ENCODE measurements around the gene ESYT1.
A peak's percentile ranks its signal among the peaks of the same experiment; 100 is the strongest.

Gene ESYT1

DNA sequence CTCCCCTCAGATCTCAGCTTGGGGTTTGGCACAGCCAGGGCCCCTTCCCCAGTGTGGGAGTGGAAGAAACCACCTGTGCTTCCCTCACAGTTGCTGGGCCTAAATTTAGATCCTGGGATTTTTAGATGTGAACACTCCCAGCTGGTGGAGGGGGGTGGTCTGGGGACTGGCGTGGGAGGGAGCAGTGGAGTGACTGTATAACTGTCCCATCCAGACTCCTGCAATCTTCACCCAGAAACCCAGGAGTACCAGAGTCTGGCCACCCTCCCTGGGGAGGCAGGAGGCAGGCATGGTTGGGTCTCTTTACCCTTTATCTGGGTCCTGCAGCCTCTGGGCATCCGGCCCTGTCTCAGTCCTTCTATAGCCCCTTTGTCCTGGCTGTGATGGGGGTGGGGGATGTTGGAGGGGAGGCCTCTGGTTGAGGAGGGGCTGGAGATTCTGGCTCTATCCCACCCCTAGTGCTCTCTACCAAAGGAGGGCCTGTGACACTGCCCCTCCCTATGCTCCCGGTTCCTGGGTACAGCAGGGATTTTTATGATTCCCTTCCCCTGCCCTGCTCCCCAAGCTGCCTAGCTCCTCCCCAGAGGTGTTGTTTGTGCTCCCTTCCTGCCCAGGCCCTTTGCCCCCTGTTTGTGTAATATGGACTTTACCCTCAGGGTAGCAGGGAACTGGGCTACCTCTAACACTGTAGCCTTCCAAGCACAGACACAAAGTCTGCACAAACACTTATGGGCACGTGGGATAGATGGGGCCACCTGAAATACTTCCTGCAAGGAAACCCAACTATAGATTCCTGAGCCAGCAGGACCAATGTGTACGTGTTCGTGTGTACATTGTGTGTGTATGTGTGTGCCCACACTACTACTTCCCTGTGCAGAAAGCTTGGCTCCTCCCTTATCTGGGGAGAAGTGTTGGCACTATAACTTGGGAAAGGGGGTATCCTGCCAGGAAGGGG lies 46.4 kb upstream of the ESYT1 start:
- TF ChIP-seq, protein P1, sequence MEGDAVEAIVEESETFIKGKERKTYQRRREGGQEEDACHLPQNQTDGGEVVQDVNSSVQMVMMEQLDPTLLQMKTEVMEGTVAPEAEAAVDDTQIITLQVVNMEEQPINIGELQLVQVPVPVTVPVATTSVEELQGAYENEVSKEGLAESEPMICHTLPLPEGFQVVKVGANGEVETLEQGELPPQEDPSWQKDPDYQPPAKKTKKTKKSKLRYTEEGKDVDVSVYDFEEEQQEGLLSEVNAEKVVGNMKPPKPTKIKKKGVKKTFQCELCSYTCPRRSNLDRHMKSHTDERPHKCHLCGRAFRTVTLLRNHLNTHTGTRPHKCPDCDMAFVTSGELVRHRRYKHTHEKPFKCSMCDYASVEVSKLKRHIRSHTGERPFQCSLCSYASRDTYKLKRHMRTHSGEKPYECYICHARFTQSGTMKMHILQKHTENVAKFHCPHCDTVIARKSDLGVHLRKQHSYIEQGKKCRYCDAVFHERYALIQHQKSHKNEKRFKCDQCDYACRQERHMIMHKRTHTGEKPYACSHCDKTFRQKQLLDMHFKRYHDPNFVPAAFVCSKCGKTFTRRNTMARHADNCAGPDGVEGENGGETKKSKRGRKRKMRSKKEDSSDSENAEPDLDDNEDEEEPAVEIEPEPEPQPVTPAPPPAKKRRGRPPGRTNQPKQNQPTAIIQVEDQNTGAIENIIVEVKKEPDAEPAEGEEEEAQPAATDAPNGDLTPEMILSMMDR (conservative IDR thresholded peaks at IDR 0.05; ENCODE audit: low read depth, low read length), result no peak
- no peak for DNase-seq (ENCODE audit: low read depth)
- H3K4me3 ChIP-seq (ENCODE audit: low read depth, low read length), result no peak overlapping the region

DNA sequence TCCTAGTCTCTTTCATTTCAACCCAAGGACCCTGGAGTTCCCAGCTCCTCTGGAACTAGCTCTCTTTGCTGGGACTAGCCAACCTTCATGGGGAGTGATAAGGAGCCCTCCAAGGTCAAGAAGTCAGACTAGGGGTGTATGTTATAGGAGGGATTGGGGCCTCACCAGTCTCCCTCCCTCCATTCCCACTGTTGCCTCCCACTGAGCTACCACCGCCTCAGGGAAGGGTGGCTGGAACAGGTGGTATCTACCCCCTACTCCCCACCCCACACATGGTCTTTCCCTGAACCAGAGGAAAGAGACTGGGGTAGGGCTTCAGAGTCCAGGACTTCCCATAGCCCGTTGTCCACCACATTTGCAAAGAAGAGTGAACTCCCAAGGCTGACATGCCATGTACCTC lies 45.7 kb upstream of the ESYT1 start:
- no peak overlapping the region for H3K4me3 ChIP-seq (ENCODE audit: low read depth, low read length)
- TF ChIP-seq, protein P1 (conservative IDR thresholded peaks at IDR 0.05; ENCODE audit: low read depth, low read length), result no peak
- DNase-seq (ENCODE audit: low read depth), result no peak

DNA sequence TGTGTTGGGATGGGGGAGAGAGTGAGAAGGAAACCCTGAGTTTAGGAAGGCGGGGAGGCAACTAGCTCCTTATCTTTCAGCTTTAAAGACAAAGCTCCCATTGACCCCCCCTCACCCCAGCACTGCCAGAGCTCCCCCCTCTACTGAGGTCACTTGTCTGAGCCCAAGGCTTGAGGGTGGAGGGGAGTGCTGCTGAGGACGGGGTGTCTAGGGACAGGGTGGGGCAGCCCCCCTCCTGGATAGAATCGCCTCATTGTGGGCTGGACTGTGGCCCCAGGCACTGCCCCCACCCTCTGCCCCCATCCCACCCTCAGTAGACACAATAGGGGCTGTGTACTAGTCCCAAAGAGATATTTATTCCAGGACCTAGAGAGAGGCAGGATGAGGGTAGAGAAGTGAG lies 45.1 kb upstream of the ESYT1 start:
- H3K4me3 ChIP-seq (ENCODE audit: low read depth, low read length), result no peak overlapping the region
- TF ChIP-seq, protein P1 (conservative IDR thresholded peaks at IDR 0.05; ENCODE audit: low read depth, low read length), result no peak
- DNase-seq (ENCODE audit: low read depth), result no peak

DNA sequence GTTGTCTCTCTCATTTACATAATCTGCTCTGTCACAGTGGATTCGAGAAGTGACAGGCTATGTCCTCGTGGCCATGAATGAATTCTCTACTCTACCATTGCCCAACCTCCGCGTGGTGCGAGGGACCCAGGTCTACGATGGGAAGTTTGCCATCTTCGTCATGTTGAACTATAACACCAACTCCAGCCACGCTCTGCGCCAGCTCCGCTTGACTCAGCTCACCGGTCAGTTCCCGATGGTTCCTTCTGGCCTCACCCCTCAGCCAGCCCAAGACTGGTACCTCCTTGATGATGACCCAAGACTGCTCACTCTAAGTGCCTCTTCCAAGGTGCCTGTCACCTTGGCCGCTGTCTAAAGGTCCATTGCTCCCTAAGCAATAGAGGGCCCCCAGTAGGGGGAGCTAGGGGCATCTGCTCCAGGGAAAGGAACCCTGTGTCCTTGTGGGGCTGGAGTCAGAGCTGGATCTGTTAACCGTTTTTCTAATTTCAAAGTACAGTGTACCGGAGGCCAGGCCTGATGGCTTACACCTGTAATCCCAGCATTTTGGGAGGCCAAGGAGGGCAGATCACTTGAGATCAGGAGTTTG lies 43.0 kb upstream of the ESYT1 start:
- peak; percentile 15 for DNase-seq (ENCODE audit: low read depth)
- TF ChIP-seq, protein P1 (conservative IDR thresholded peaks at IDR 0.05; ENCODE audit: low read depth, low read length), result peak; percentile 58
- no peak overlapping the region for H3K4me3 ChIP-seq (ENCODE audit: low read depth, low read length)

DNA sequence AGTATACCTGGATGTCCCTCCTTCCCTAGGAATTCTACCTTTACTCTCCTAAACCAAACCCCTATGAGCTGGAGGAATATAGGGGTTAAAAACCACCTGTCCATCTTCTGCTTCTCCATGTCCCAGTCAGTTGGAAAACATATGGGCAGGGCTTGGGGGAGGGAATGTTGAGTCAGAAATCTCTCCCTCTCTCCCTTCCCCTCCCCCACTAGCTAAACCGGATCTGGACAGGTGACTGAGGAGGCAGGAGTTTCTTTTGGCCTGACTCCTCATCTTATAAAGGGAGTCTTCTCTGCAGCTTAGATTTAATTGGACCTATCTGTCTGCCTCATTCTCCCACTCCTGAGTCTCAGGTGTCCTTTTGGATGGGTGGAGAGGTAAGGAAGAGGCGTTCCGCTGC lies 42.0 kb upstream of the ESYT1 start:
- TF ChIP-seq, protein P1 (conservative IDR thresholded peaks at IDR 0.05; ENCODE audit: low read depth, low read length), result no peak
- no peak for DNase-seq (ENCODE audit: low read depth)
- no peak overlapping the region for H3K4me3 ChIP-seq (ENCODE audit: low read depth, low read length)

DNA sequence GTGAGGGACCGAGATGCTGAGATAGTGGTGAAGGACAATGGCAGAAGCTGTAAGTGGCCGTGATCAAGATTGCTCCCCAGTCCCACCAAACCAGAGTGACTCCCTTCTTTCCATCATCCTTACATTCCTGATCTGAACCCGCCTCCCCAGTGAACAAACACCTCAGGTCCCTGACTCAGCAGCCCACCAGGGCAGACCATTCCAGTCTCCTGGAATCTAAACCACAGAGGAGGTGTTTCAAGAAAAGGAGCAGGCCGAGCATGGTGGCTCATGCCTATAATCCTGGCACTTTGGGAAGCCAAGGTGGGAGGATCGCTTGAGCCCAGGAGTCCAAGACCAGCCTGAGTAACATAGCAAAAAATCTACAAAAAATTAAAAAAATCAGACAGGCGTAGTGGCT lies 41.5 kb upstream of the ESYT1 start:
- DNase-seq (ENCODE audit: low read depth), result no peak
- TF ChIP-seq, protein P1 (conservative IDR thresholded peaks at IDR 0.05; ENCODE audit: low read depth, low read length), result no peak
- no peak overlapping the region for H3K4me3 ChIP-seq (ENCODE audit: low read depth, low read length)
